ENCODE results near the gene ELOA.

ELOA gene

DNA sequence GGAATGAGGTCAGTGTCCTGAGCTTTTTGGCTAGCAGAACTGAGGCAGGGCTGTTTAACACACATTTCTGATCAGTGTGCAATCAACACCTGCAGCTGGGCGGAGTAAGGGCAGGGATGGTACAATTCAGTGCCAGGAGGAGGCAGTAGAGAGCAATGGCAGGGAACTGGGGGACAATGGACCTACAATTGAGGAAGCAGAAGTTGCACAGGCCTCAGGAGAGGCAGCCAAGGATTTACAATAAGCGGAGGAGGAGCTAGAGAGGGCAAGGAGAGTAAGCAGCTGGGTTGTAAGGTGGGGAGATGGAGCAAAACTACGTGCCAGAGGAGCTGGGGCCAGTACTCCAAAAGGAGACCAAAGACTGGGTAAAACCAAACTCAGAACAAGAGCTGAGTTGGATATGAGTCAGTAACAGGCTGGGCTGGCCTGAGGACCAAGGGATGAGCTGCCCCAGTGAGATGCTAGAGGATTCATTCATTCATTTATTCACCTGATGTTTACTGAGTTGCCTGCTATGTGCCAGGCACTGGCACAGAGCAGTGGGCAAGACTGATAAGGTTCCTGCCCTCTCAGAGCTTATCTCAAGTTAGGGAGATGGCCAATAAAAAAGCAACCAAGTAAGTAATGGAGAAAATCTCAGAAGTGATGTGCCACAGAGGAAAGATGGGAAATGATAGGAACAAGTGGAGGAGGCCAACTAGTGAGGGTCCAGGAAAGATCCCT is 67.7 kb downstream of the ELOA start:
- Histone ChIP-seq H3K27ac (ENCODE audit: low read depth, low read length) (no peak overlapping the region), H2AK5ac (ENCODE audit: low read length) (no peak overlapping the region), H3K4me1 (ENCODE audit: control insufficient read depth in 1 of 2, insufficient read depth in 2 of 2, low read length in 2 of 2) (no peaks in the 10 kb centered on the region), H2BK12ac (ENCODE audit: low read length) (no peak overlapping the region), H4K91ac (ENCODE audit: low read depth, low read length) (no peak overlapping the region), H3K9me3 (ENCODE audit: insufficient read depth, low read depth, low read length) (peaks cover 3% of the 10 kb centered on the region), H2AFZ (ENCODE audit: insufficient read depth, low read length, poor library complexity) (no peak overlapping the region), H3K79me2 (ENCODE audit: control insufficient read depth, insufficient read depth, low read length, poor library complexity) (no peaks in the 10 kb centered on the region), H2BK5ac (ENCODE audit: low read depth, low read length, poor library complexity) (no peak overlapping the region), H3K9ac (ENCODE audit: low read length) (no peak overlapping the region), H3K23ac (ENCODE audit: low read length) (no peak overlapping the region), H3K27me3 (ENCODE audit: insufficient read depth, low read length) (no peaks in the 10 kb centered on the region), H3K14ac (ENCODE audit: low read length) (no peak overlapping the region), H3K4me2 (ENCODE audit: low read length) (no peak overlapping the region), H3K18ac (ENCODE audit: low read length) (no peak overlapping the region), H3K4ac (ENCODE audit: low read depth, low read length) (no peak overlapping the region), H3K36me3 (ENCODE audit: control insufficient read depth in 1 of 2, insufficient read depth in 2 of 2, low read length in 2 of 2) (peaks cover 15 to 17% of the 10 kb centered on the region in 2 experiments), H4K8ac (ENCODE audit: low read depth, low read length) (no peak overlapping the region), H3K79me1 (ENCODE audit: low read length) (no peaks in the 10 kb centered on the region), H4K12ac (ENCODE audit: low read depth, low read length) (no peak overlapping the region), H2BK120ac (ENCODE audit: insufficient read depth, low read length, poor library complexity) (no peak overlapping the region), H3K4me3 (ENCODE audit: low read depth, low read length) (no peak overlapping the region)
- no CpG with 5 or more reads among the region's 3 CpGs for WGBS (ENCODE audit: extremely low coverage, insufficient coverage, insufficient read length)
- peak in 1 of 2 donors; percentile 51 for DNase-seq

Data from trophoblast cell (in vitro differentiated cells and primary cell).